WI38 (cell line): ENCODE results near the gene AFAP1L2.

ENCODE experiments used
- H3K4me3 ChIP-seq: 2 replicates; pipeline ENCODE4 v1.5.1; 2011; ENCODE audit warnings: low read depth, mild to moderate bottlenecking, control low read depth, low read length
- TF ChIP-seq, protein P1 (sequence below): IDR thresholded peaks from 2 replicates; pipeline ENCODE4 v1.5.1; 2012; ENCODE audit warnings: low read depth, mild to moderate bottlenecking, control low read depth, low read length

AFAP1L2 gene

DNA sequence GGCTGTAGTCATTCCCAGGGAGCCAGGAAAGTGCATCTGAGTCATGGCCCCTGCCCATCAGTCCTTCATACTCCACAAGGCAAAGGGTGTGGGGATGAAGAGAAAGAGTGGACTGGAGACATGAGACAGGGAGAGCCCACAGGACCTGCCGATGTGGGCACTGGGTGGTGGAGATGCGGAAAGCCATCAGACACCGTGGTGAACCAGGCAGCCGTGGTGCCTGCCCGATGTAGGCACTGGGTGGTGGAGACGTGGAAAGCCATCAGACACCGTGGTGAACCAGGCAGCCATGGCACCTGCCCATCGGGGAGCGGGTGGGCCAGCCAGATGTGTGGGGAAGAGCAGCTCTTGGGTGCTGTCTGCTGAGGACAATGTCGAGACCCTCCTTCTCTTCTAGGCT is 58.6 kb downstream of the AFAP1L2 start:
- no peak overlapping the region for H3K4me3 ChIP-seq
- TF ChIP-seq, protein P1, sequence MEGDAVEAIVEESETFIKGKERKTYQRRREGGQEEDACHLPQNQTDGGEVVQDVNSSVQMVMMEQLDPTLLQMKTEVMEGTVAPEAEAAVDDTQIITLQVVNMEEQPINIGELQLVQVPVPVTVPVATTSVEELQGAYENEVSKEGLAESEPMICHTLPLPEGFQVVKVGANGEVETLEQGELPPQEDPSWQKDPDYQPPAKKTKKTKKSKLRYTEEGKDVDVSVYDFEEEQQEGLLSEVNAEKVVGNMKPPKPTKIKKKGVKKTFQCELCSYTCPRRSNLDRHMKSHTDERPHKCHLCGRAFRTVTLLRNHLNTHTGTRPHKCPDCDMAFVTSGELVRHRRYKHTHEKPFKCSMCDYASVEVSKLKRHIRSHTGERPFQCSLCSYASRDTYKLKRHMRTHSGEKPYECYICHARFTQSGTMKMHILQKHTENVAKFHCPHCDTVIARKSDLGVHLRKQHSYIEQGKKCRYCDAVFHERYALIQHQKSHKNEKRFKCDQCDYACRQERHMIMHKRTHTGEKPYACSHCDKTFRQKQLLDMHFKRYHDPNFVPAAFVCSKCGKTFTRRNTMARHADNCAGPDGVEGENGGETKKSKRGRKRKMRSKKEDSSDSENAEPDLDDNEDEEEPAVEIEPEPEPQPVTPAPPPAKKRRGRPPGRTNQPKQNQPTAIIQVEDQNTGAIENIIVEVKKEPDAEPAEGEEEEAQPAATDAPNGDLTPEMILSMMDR: no peak

DNA sequence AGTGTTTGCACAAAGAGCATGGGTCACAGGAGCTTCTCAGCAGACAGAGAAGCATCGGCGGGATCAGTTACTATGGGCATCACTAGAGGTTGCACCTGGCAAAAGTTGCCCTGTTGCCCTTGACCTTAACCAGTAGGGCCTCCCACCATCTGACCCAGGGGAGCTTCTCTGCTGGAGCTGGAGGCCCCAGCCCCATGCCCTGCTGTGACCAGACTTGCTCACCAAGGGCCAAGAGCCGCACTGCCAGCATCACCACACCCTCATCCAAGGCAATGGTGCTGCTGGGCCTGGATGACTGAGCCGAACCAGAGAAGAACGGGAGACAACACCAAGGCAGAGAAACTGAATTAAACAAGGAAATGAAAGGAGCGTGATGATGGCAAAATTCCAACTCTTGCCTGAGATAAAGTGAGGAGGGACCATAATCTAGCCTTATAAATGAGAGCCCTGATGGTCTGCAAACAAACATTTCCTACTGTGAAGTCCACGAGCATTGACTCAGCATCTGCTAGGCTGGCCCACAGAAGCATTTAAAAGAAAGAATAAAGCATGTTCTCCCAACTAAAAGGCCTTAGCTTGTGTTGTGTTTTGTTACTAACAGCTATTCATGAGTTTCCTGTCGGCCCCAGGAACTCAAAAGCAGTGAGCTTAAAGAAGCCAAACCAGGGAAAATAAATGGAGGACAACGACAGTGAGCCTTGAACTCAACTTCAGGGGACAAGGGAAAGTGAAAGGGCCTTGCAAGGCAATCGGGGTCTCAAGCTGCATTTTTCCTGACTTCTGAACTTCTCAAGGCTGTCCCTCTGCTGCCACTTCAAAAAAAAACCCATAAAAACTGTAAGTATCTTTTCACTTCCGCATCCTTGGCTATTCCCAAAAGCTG is 60.4 kb downstream of the AFAP1L2 start:
- H3K4me3 ChIP-seq: no peak overlapping the region
- TF ChIP-seq, protein P1: no peak

DNA sequence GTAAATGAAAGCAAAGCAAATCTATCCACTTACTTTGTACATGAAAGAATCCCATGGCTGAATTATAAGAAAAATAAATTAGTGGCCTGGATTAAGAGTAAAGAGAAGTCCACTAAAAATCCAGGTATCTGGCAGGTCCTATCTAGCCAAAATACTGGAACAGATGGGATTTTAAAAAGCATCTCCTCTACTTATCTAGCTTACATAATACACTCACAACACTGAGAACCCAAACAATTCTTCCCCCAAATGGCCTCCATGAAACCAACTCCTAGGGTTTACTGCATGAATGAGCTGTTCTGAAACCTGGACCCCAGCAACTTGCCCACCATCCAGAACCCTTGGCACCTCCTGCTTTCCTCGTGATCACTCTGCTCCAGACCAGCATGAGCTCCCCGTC is 61.3 kb downstream of the AFAP1L2 start:
- TF ChIP-seq, protein P1: no peak
- no peak overlapping the region for H3K4me3 ChIP-seq

DNA sequence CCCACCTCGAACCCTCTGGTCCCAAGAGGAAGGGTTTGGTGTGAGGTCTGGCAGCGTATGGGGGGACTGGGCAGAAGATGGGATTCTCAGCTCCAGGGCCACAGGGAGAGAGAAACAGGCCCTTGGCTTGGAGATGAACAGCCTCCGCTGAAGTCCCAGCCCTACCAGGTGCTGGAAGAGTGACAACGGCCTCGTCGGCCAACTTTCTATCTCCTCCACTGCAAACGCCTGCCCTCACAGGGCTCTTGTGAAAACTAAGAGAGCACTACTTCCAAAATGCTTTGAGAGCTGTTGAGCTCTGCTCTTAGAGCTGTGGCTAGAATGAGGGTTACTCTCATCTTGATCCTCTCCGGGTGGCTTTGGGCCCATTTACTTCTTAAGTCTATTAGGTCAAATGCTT is 63.5 kb downstream of the AFAP1L2 start:
- TF ChIP-seq, protein P1: no peak
- H3K4me3 ChIP-seq: no peak overlapping the region

DNA sequence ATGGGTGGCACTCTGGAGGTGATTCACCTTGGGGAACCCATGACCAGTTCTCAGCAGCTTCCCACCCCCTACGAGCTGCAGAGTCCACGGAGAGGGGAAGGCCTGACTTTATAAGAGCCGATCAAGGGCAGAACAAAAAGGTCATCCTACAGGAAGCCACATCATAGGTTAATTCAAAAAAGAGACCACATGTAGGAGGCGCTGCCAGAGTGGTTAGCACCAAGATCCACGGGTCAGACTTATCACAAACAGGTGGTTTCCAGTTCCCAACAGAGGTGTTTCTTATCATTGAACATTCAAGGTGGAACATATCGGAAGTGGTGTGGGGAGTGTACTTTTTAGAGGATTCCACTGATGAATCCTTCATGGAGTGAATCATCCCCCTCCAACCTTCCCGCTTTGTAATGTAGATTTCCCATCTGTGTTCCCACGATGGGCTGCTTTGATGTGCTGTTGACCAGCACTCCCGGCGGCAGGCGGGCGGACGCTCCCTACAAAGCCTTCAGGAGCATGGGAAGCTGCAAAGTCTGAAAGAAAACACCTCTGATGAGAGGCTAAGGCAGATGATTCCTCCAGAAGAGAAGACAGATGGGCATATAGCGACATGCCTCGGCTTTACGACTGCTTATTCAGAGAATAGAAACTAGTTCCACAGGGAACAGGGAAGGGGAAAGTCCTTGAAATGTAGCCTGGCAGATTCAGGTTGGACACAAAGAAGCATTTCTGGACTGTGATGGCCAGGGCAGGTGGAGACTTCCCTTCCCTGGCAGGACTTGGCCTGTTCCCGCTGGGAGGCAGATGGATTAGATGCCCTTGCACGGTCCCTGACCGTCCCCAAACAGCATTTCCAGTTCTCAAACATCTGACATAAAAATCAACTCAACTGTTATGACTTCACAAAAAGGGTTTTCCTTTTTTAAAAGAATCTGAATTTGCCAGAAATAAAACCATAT is 66.5 kb downstream of the AFAP1L2 start:
- no peak overlapping the region for H3K4me3 ChIP-seq
- TF ChIP-seq, protein P1: no peak

DNA sequence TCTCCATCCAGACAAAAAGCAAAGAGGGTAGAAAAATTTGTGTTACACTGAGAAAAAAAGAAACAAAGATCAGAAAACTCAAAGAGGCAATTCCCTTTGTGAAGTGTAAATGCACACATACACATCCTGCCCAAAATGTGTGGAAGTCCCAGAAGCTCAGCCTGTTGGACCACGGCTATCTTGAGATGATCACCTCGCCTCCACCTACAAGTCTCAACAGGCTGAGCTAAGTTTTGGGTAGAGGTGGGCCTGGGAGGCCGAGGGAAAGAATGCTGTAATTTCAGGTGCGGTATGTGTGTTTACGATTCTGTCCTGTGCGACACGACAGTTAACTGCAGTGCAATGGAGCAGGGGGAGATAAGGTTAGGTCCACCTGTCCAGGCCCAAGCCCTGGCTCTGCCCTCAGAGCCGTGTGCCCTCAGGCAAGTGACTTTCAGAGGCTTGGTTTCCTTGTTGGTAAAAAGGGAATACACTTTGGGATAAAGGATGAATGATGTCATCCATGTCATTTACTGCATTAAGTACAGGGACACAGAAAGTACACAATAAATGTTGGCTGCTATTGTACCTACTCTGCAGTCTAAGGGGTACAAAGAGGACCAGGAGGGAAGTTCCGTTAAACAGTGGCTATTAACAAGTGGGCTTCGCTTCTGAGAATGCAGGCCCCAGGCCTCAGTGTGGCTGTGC is 67.3 kb downstream of the AFAP1L2 start:
- no peak overlapping the region for H3K4me3 ChIP-seq
- TF ChIP-seq, protein P1: no peak
